HepG2 (cell line): Measurements from ENCODE around the gene LEFTY2. TPM values are rescaled to one million over a fixed set of nuclear protein-coding genes. Genes with fewer than 3 reads are reported as not detected.

Experiments
- ATAC-seq: fragments of 200-7000 bp; cut with Tn5 transposase; 3 replicates; pipeline ENCODE4 v1.9.1; 2020; ENCODE audit warnings: mild to moderate bottlenecking, moderate library complexity
- BruUV-seq: library from RNA; stranded (reverse); fragments of 400-500 nt; replicated peaks from 2 replicates; lab custom pipeline; 2021; lab: Mats Ljungman, UMichigan
- CTCF ChIA-PET: fragments of 300-600 bp; formaldehyde crosslinking; extraction: SDS; loops from one replicate; lab custom pipeline; 2021; ENCODE audit warnings: low total read pairs, inconsistent platforms, low intra/inter-chr PET ratio; lab: Yijun Ruan, JAX
- POLR2A ChIA-PET: fragments of 350-600 bp; sonication (Branson Sonifier 250); formaldehyde crosslinking; loops from one replicate; lab custom pipeline; 2020; ENCODE audit warnings: antibody characterized with exemption, inconsistent platforms; lab: Yijun Ruan, JAX
- DNase-seq: peaks from one replicate; pipeline ENCODE4 v3.0.0-alpha.2; 2015; ENCODE audit warnings: low spot score
- FAIRE-seq: peaks from 3 replicates; lab custom pipeline; 2011; peaks lifted over from hg19 to GRCh38; lab: Jason Lieb, UNC
- H2AFZ ChIP-seq: one replicate; pipeline ENCODE4 v1.6.1; 2011; ENCODE audit warnings: low read length, inconsistent platforms
- H3K27ac ChIP-seq: fragments of 300-600 bp; 3 replicates; pipeline ENCODE4 v1.8.0; 2011; ENCODE audit warnings: mixed run types, mild to moderate bottlenecking, mixed read lengths, low read length, inconsistent platforms; ENCODE audit not compliant: insufficient read depth; ENCODE audit errors: extremely low read length
- H3K27me3 ChIP-seq, 2 experiments: fragments of 200-600 bp in 1 of 2; 2 replicates in 1 of 2; 3 replicates in 1 of 2; pipeline versions ENCODE4 v1.6.0 to v1.8.0; 2011; ENCODE audit warnings: low read length in 2 of 2, mild to moderate bottlenecking in 2 of 2, moderate library complexity in 2 of 2, inconsistent platforms in 1 of 2; ENCODE audit not compliant: insufficient read depth in 2 of 2, control insufficient read depth in 1 of 2
- H3K36me3 ChIP-seq, 2 experiments: fragments of 200-600 bp in 1 of 2; replicated peaks in 1 of 2; 2 replicates in 1 of 2; 3 replicates in 1 of 2; pipeline versions ENCODE4 v1.5.1 to v1.8.0; 2011; ENCODE audit warnings: low read length in 2 of 2, inconsistent platforms in 1 of 2; ENCODE audit not compliant: insufficient read depth in 2 of 2, control insufficient read depth in 1 of 2
- H3K4me1 ChIP-seq: 2 replicates; pipeline ENCODE4 v1.5.1; 2012; ENCODE audit warnings: low read length, inconsistent platforms; ENCODE audit not compliant: insufficient read depth
- H3K4me2 ChIP-seq: 2 replicates; pipeline ENCODE4 v1.6.0; 2011; ENCODE audit warnings: low read depth, low read length, inconsistent platforms
- H3K4me3 ChIP-seq, 3 experiments: fragments of 200-600 bp in 1 of 3; sonication (generic), shearing (Covaris generic) in 1 of 3; replicated peaks in 1 of 3; 2 replicates each; pipeline ENCODE4 v1.5.1; 2011 to 2016; ENCODE audit warnings: low read length in 3 of 3, inconsistent platforms in 2 of 3, low read depth in 2 of 3, mild to moderate bottlenecking in 2 of 3, control low read depth in 1 of 3, mixed read lengths in 1 of 3; ENCODE audit not compliant: insufficient read depth in 1 of 3
- H3K79me2 ChIP-seq: one replicate; pipeline ENCODE4 v1.6.1; 2011; ENCODE audit warnings: low read length, inconsistent platforms; ENCODE audit not compliant: insufficient read depth
- H3K9ac ChIP-seq: 2 replicates; pipeline ENCODE4 v1.6.0; 2011; ENCODE audit warnings: mild to moderate bottlenecking, low read depth, low read length, inconsistent platforms; ENCODE audit not compliant: insufficient read depth
- H3K9me3 ChIP-seq: 2 replicates; pipeline ENCODE4 v1.5.1; 2012; ENCODE audit warnings: mild to moderate bottlenecking, low read length
- H4K20me1 ChIP-seq: 2 replicates; pipeline ENCODE4 v1.6.0; 2011; ENCODE audit warnings: inconsistent platforms, mild to moderate bottlenecking, low read length, moderate library complexity; ENCODE audit not compliant: insufficient read depth
- SRSF1 ChIP-seq: fragments of 200-400 bp; formaldehyde crosslinking; optimal IDR thresholded peaks from 2 replicates; pipeline ENCODE3; 2017; ENCODE audit warnings: mild to moderate bottlenecking, low read depth, low read length, moderate library complexity
- ZNF501 ChIP-seq: sonication (generic); formaldehyde crosslinking; IDR thresholded peaks from 2 replicates; pipeline ENCODE4 v1.5.1; 2020; ENCODE audit warnings: mild to moderate bottlenecking, moderate library complexity, missing genetic modification reagents
- WGBS: methylation state at CpG from one replicate; pipeline ENCODE4 v1.1.6; 2017; ENCODE audit warnings: low lambda C conversion rate; 5-methylcytosine and 5-hydroxymethylcytosine counted together
- in situ Hi-C: cut with HindIII; loops from 2 replicates; pipeline ENCODE4 v1.10.0; 2017; ENCODE audit warnings: low pct_unique_long_range_greater_than_20kb; ENCODE audit not compliant: extremely low pct_ligation_motif_present
- intact Hi-C: fragments of 100-400 bp; cut with micrococcal nuclease; formaldehyde crosslinking; loops from one replicate; pipeline ENCODE4 v1.10.0; 2022; ENCODE audit not compliant: unreplicated experiment
- polyA plus RNA-seq, 8 experiments: library from polyadenylated mRNA; depleted of rRNA in 3 of 8; stranded (reverse) in 7 of 8; unstranded in 1 of 8; fragments of >200 nt; fragmentation: Illumina TruSeq in 4 of 8; extraction: Trizol in 4 of 8; gene quantifications; 2 replicates each; pipeline versions ENCODE4 v1.2.1 to v1.2.3, GENCODE V29; 2011 to 2016; ENCODE audit warnings: low read depth in 4 of 8, missing spikeins in 1 of 8, mixed read lengths in 1 of 8; ENCODE audit not compliant: insufficient read depth in 1 of 8
- total RNA-seq, 5 experiments: library from RNA; depleted of rRNA; stranded (reverse); fragments of >200 nt; fragmentation: Illumina TruSeq; extraction: Trizol; gene quantifications; 2 replicates each; pipeline ENCODE4 v1.2.3, GENCODE V29; 2016; ENCODE audit warnings: low read depth in 1 of 5
- TF ChIP-seq, protein P1 (sequence below): sonication (generic); formaldehyde crosslinking; IDR thresholded peaks from 2 replicates; pipeline ENCODE4 v1.4.0; 2020; ENCODE audit warnings: mild to moderate bottlenecking, missing genetic modification reagents
- TF ChIP-seq, protein P2 (sequence below): sonication (generic); formaldehyde crosslinking; conservative IDR thresholded peaks from 2 replicates; pipeline ENCODE4 v1.4.0; 2020; ENCODE audit warnings: missing genetic modification reagents
- TF ChIP-seq, protein P3 (sequence below): sonication (generic); formaldehyde crosslinking; IDR thresholded peaks from 2 replicates; pipeline ENCODE4 v1.5.0; 2020; ENCODE audit warnings: mild to moderate bottlenecking, missing genetic modification reagents

The LEFTY2 gene
- total and polyA plus RNA-seq, 2 of the 13 experiments (the other 11 are each of a cell fraction or from before 2014, with no cell fraction given): 0.13 to 0.33 TPM

DNA sequence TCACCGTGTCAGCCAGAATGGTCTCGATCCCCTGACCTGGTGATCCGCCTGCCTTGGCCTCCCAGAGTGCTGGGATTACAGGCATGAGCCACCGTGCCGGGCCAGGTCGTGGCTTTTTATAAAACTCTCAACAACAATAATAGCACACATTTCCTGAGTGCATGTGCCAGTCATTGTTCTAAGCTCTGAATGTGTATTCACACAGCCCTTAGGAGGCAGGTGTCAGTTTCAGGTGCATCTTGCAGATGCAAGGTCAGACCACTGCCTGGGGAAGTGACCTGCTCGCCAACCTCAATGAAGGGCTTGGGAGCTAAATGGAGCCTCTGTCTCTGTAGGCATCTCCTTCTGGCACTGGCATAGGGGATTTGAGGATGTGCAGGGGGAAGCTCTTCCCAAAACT, 1.6 kb upstream of the LEFTY2 start:
- intact Hi-C loops (no loop called here), in situ Hi-C loops (no loop called here)
- no TSS peak for BruUV-seq
- no peaks in the 10 kb centered on the region for H3K9me3 ChIP-seq
- no peak overlapping the region for H3K9ac ChIP-seq
- no peak for ATAC-seq
- H3K27me3 ChIP-seq: peaks cover 3 to 20% of the 10 kb centered on the region in 2 experiments; a peak in 4 of 5 replicates
- no peak overlapping the region for H3K4me3 ChIP-seq
- POLR2A ChIA-PET: no interaction called here
- peaks cover 42% of the 10 kb centered on the region for H3K4me1 ChIP-seq
- H3K27ac ChIP-seq: no peak overlapping the region
- no peaks in the 10 kb centered on the region for H3K36me3 ChIP-seq
- CTCF ChIA-PET: no interaction called here
- TF ChIP-seq, protein P1, sequence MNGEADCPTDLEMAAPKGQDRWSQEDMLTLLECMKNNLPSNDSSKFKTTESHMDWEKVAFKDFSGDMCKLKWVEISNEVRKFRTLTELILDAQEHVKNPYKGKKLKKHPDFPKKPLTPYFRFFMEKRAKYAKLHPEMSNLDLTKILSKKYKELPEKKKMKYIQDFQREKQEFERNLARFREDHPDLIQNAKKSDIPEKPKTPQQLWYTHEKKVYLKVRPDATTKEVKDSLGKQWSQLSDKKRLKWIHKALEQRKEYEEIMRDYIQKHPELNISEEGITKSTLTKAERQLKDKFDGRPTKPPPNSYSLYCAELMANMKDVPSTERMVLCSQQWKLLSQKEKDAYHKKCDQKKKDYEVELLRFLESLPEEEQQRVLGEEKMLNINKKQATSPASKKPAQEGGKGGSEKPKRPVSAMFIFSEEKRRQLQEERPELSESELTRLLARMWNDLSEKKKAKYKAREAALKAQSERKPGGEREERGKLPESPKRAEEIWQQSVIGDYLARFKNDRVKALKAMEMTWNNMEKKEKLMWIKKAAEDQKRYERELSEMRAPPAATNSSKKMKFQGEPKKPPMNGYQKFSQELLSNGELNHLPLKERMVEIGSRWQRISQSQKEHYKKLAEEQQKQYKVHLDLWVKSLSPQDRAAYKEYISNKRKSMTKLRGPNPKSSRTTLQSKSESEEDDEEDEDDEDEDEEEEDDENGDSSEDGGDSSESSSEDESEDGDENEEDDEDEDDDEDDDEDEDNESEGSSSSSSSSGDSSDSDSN: no peak
- H4K20me1 ChIP-seq: no peaks in the 10 kb centered on the region
- H3K79me2 ChIP-seq: no peaks in the 10 kb centered on the region
- no peak for DNase-seq
- H3K4me2 ChIP-seq: no peak overlapping the region
- H2AFZ ChIP-seq: no peak overlapping the region
- 26% methylated on average over 6 of the region's 7 CpGs for WGBS
- FAIRE-seq: no peak

DNA sequence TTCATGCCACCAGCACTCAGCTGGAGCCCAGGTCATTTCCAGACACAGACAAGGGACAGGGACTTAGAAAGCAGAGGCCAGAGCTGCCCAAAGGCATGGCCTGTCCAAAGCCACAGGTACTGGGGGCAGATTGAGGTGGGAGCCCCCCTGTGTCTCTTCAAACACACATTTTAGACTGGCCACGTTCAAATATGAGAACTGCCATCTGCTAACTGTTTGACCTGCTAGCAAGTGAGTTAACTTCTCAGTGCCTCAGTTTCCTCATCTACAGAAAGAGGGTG, 862 bp upstream of the LEFTY2 start:
- FAIRE-seq (no peak), ATAC-seq (no peak), DNase-seq (no peak)
- Histone ChIP-seq H3K79me2 (no peaks in the 10 kb centered on the region), H4K20me1 (no peaks in the 10 kb centered on the region), H3K36me3 (no peaks in the 10 kb centered on the region), H3K27ac (no peak overlapping the region), H3K9ac (no peak overlapping the region), H3K4me3 (no peak overlapping the region), H3K9me3 (no peaks in the 10 kb centered on the region), H3K27me3 (peaks cover 3 to 17% of the 10 kb centered on the region in 2 experiments; a peak in 3 of 5 replicates), H3K4me2 (no peak overlapping the region), H3K4me1 (peaks cover 49% of the 10 kb centered on the region), H2AFZ (no peak overlapping the region)
- TF ChIP-seq ZNF501 (CRISPR knock-in tag) (no peak), SRSF1 (no peak)
- TF ChIP-seq, protein P2, sequence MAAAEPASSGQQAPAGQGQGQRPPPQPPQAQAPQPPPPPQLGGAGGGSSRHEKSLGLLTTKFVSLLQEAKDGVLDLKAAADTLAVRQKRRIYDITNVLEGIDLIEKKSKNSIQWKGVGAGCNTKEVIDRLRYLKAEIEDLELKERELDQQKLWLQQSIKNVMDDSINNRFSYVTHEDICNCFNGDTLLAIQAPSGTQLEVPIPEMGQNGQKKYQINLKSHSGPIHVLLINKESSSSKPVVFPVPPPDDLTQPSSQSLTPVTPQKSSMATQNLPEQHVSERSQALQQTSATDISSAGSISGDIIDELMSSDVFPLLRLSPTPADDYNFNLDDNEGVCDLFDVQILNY (CRISPR knock-in tag): no peak
- TF ChIP-seq, protein P3, sequence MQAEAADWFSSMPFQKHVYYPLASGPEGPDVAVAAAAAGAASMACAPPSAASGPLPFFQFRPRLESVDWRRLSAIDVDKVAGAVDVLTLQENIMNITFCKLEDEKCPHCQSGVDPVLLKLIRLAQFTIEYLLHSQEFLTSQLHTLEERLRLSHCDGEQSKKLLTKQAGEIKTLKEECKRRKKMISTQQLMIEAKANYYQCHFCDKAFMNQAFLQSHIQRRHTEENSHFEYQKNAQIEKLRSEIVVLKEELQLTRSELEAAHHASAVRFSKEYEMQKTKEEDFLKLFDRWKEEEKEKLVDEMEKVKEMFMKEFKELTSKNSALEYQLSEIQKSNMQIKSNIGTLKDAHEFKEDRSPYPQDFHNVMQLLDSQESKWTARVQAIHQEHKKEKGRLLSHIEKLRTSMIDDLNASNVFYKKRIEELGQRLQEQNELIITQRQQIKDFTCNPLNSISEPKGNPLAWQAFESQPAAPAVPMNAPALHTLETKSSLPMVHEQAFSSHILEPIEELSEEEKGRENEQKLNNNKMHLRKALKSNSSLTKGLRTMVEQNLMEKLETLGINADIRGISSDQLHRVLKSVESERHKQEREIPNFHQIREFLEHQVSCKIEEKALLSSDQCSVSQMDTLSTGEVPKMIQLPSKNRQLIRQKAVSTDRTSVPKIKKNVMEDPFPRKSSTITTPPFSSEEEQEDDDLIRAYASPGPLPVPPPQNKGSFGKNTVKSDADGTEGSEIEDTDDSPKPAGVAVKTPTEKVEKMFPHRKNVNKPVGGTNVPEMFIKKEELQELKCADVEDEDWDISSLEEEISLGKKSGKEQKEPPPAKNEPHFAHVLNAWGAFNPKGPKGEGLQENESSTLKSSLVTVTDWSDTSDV: no peak
- ChIA-PET POLR2A (no interaction called here), CTCF (no interaction called here)
- in situ Hi-C loops (no loop called here), intact Hi-C loops (no loop called here)
- no TSS peak for BruUV-seq
- 0% methylated on average over 1 of the region's 1 CpG for WGBS
